Fibroblast of skin of abdomen (primary cell): ENCODE data around the gene TTL.
"Not testable (repeated sequence)": the region's sequence is repeated elsewhere in the genome, so short reads cannot be mapped to it uniquely, and the experiment has no call there.

Experiments
- DNase-seq: peaks from one replicate; pipeline ENCODE4 v3.0.0-alpha.2; 2013

Gene TTL

DNA sequence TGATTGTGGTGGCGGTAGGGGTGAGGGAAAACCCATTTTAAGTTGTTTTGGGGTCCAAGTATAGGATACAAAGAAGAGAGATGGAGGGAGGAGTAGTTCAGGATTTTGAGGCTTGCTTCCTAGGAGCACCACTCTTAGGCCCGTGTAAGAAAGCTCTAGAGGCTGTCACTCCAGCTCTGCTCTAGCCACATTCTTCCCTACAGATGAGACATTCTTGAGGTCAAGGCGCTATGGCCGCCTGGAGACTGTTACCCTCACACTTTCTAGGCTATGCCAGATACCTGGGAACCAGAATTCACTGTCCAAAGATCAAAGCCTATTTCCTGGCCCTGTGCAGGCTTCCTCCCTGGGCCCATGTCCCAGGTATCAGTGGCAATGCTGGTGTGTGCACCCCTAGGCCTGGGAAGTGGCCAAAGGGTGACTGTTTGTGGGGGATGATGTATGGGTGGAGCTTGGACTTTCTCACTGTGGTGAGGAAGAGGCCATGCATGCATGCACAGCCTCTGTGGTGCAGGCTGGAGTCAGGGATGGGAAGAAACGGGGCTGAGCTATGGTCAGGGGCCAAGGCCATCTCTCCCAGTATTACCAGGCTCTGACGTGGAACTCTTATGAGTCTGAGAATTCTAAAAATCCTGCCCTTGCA, 7.0 kb upstream of the TTL start:
- DNase-seq: peak; percentile 27

DNA sequence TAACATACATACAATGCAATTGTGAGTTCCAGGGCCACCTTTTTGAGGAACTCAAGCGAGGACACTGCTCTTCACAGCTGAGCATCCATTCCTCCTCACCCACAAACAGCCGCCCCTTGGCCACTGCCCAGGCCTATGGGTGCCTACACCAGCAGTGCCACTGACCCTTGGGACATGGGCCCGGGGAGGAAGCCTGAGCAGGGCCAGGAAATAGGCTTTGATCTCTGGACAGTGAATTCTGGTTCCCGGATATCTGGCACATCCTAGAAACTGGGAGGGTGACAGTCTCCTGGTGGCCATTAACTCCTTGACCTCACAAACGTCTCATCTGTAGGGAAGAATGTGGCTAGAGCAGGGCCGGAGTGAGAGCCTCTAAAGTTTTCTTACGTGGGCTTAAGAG, 5.5 kb upstream of the TTL start:
- DNase-seq: no peak

DNA sequence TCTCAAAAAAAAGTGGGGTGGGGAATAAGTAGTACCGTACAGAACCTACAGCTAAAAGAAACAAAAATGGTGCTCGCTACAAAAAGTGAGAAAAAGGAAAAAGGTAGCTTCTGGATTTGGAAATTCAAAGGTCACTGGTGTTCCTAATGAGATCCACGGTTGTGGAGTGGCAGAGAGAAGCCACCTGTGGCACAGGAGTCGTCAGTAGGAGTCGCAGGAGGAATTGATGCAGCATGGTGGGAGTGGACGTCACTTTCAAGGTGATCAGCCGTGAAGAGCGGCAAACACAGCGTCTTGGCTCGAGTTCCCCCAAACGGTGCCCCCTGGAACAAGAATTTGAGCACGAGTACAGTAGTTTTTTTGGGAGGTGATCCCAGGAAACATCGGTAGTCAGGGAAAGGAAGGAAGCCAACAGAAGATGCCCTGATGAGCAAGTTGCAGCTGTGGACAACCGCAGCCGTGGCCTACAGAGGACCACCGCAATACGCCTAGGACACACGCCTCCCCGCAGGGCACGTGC, 1.4 kb upstream of the TTL start:
- DNase-seq: no peak

DNA sequence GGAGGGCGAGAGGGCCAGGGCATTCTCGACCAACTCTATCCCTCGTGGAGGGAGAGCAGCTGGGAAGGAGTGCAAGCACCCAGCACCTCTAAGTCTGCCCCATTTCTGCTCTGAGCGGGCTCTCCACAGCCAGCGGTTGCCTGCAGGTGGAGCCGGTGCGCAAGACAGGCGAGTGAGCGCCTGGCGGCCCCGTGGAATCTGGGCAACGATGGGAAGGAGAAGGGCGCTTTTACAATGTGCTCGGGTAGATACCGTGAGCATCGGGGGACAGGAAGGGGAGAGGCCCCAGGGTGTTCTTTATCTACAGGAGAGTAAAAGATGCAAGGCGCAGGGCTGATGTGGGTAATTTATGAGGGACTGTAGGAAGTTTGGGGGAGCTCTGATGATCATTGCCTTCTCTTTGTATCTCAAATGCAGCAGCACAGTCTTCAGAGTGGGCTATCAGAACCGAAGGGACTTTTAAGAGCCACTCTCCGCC, 867 bp upstream of the TTL start:
- peak; percentile 74 for DNase-seq

DNA sequence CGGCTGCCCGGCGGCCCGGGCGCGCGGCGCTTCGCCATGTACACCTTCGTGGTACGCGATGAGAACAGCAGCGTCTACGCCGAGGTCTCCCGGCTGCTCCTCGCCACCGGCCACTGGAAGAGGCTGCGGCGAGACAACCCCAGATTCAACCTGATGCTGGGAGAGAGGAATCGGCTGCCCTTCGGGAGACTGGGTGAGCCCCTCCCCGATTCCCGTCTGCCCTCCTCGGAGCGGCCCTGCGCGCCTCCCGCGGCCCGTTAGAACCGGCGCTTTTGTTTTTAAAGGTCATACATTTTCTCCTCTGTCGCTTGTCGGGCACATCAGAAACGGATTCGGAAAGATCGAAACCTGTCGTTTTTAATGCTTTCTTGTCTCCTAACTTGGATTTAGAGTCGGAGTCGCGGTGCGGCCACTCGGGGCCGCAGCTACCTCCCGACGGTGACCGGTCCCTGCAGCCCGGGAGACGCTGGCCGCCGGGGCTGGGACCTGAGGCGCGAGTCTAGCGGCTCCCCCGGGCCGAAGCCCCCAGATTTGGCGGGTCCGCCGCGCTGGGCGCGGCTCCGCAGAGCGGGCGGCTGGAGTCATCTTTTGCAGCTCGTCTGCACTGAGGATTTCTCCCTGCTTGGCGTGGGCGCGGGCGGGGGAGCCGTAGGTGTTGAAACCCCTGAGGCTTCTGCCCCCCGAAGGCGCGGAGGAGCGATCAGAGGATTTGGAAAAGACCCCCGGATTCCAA, 519 bp downstream of the TTL start:
- DNase-seq: peak; percentile 37

DNA sequence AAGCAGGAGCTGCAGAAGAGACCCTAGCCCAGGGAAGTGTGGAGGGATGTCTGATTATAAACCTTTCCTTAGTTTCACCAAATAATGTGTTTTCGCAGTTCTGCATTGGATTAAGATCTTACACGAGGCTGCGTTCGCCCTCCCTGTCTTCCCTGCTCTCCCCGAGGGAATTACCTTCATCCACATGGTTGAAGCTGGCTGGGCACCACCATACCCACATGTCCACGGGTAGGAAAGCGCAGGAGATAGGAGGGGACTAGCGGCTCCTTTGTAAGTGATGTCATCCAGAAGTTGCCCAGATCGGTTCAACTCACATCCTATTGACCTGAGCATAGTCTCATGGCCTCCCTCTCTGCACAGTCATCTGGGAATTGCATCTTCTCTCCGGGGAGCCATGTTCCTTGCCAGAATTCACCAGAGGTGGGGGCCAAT, 1.1 kb downstream of the TTL start:
- DNase-seq: peak; percentile 38

DNA sequence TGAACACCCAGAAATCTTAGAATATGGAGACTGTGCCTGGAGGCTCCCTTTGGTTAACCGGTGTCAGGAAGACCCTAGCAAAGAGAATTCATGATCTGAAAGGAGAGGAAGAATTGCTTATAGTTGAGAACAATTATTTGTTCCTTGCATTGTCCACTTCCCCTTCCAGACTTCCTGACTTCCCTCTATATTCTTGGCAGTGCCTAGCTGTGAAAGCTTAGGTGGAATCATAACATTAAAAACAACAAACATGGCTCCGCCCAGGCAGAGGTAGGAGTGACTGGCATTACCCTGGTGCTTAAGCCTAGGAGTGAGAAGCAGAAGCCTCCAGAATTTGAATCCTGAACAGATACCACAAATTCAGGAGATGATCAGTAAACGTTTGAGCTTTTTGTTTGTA, 1.9 kb downstream of the TTL start:
- no peak for DNase-seq

DNA sequence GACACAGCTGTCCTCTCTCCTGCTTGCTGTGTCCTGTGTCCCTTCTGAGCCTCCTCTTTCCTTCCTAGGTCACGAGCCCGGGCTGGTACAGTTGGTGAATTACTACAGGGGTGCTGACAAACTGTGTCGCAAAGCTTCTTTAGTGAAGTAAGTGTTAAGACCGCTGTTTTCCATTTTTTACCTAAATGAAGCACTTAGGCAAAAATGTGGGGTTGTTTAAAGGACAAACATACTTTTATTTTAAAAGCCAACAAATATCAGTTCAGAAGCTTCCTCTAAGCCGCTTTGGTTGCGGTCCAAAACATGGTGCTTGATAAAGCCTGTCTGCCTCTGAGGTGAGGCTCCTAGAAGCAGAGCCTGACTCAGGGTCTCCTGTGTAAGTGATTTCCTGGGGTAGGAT, 3.9 kb downstream of the TTL start:
- no peak for DNase-seq

DNA sequence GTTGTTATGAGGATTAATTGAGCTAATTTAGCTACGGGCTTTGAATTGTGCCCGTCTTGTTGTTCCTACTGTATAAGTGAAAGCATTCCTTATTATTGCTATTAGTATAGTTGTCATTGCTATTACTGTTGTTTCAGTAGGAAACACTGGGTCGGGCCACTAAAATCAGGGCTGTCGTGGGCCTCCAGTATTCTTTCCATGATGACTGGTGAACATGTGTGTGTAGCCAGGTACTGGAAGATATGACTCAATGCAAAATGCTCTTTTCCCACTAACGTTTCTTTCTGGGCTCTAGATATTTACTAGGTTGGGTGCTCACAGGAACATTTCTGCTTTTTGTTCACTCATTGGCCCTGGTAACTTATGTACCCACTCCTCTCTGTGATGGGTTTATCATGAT, 4.9 kb downstream of the TTL start:
- no peak for DNase-seq

DNA sequence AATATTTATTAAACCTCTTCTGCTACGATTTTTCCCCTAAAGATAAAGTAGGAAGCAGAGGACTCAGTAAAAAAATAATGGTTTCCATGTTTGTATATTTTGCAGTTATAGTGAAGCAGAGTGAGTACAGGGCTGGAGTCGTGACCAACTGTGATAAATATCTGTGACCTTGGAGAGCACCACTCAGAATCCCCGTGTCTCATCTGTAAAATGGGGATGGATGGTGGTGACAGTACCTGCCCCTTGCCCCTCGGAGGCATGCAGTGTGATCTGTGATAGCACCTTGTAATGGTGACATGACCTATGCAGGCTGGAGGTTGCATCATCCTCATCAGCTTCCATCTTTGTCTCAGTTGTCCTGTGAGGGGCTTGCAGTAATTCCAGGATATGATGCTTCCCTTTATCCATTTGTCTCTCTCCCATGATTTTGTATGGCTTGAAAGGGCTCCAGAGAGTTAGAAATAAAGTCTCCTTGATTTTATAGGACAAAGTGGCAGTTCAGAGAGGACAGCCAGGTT, 5.5 kb downstream of the TTL start:
- no peak for DNase-seq

DNA sequence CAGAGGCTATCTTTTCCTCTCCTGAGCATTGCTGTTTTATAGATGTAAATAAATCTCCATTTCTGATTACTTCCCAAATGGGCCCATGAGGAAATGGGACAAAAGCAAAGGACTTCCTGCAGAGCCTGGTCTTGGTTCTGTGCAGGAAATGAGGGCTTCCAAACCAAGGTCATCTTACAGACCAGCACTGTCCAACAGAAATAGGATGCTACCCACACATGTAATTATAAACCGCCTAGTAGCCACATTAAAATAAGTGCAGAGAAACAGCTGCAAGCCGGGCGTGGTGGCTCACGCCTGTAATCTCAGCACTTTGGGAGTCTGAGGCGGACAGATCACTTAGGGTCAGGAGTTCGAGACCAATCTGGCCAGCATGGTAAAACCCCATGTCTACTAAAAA, 6.2 kb downstream of the TTL start:
- DNase-seq: no peak

DNA sequence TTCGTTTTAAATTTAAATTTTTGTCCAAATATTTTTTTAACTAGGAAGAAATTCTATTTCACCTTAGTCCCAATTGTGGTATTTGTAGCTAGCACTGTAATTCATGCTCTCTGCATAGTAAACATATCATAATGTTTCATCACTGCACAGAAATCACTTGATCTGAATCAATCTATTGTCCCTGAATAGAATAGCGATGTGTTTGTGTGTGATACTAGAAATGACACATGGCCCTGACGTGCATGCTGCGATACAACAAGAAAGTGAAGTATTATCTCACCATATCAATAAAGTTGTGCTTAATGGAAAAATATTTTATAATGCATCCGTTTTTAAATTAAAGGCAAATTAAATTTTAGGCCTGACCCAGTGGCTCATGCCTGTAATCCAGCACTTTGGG, 10.0 kb downstream of the TTL start:
- no peak for DNase-seq

DNA sequence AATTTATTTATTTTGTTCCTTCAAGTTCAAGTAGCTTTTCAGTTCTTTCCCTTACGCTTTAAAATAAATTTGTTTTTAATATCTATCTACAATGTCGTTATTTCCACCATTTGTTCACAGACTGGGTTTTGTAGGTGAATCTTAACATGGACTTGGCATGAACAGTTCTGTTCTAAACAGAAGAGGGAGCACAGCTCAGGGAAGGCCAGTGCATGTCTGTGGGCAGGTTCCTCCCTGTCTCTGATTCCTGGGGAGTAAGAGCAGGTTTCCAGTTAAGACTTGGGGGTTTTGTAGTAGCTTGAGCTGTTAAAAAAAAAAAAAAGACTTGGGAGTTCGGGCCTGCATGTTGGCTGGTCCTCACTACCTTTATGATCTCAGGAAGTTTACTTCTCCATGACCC, 11.1 kb downstream of the TTL start:
- no peak for DNase-seq

DNA sequence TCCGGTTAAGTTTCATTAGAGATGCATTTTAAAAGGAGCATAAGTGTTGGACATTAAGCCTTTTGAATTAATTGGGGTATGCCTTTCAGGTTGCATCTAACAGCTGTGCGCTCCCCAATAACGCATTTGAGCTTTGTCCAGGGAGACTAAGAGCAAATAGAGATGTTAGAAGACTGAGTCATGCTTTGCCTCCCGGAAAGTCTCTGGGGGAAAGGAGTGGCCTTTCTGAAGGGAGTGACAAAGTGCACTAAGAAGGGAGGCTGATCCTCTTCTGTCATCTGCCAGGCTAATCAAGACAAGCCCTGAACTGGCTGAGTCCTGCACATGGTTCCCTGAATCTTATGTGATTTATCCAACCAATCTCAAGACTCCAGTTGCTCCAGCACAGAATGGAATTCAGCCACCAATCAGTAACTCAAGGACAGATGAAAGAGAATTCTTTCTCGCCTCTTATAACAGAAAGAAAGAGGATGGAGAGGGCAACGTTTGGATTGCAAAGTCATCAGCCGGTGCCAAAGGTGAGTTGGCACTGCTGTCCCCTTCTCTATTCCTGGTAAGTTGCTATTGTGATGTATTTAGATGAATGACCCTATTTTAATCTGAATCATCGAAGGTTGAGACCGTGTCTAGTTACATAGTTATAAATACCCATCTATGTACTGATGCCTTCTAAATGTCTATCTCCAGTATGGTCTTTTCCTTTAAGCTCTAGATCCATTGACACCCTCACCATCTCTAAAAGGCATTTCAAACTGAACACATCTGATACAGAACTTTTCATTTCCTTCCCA, 12.1 kb downstream of the TTL start:
- DNase-seq: peak; percentile 69

DNA sequence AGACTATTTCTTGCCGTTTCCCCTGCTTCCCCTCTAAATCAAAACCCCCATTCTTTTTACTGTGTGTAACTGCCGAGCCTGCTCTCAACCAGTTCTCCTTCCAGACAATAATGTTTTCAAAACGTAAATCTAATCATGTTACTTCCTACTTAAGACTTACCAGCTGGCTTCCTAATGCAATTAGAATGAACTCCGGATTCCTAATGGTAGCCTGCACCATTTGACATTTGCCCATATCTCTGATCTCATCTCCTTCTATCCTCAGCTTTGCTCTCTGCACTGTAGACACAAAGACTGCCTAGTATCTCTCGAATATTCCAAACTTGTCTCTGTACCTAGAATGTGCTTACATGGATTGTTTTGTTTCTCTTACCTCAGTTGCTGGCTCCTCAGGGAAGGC, 12.9 kb downstream of the TTL start:
- DNase-seq: no peak

DNA sequence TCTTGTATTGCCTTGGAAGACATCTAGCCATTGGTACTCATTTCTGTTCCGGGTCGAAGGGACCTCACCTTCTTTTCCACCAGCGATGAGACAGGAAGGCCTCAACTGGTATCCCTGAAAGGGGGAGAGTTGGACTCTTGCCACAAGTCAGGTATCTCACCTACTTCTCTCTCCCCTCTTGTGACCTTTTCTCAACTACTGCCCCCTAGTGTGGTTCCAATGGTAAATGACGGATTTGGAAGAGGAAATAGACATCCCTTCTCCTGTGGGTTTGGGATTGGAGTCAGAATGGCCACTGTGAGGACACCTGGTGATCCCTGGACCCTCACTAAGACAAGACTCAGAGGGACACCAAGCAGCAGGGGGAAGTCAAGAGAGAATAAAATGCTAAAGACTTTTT, 13.9 kb downstream of the TTL start:
- DNase-seq: not testable (repeated sequence)

DNA sequence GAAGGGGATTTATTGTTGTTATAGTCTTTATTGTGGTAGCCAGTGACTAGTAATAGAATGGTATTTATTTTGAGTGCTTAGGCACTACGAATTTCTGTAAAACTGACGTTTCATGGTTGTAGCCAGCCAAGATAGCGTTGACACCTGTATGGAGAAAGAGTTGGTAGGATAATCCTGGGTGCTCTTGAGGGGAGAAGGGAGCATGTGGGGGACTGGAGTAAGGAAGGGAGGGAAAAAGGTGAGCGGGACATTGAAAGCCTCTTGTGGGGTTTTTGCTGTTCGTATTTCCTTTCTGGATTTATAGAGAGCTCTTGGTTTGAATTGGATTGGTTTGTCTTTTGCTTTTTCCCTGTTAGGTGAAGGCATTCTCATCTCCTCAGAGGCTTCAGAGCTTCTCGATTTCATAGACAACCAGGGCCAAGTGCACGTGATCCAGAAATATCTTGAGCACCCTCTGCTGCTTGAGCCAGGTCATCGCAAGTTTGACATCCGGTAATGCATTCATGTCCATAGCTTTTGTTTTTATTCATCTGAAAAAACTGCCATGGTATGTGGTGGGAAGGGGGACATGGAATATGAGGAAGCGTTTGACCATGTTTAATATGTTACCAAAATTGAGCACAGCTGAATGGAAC, 19.0 kb downstream of the TTL start:
- DNase-seq: peak; percentile 39

DNA sequence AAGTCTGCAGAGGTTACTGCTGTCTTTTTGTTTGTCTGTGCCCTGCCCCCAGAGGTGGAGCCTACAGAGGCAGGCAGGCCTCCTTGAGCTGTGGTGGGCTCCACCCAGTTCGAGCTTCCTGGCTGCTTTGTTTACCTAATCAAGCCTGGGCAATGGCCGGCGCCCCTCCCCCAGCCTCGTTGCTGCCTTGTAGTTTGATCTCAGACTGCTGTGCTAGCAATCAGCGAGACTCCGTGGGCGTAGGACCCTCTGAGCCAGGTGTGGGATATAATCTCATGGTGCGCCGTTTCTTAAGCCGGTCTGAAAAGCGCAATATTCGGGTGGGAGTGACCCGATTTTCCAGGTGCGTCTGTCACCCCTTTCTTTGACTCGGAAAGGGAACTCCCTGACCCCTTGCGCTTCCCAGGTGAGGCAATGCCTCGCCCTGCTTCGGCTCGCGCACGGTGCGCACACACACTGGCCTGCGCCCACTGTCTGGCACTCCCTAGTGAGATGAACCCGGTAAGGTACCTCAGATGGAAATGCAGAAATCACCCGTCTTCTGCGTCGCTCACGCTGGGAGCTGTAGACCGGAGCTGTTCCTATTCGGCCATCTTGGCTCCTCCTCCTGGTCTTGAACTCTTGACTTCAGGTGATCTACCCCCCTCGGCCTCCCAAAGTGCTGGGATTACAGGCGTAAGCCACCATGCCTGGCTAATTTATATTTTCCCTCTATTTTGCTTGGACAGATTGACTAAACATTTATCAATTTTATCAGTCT, 27.5 kb downstream of the TTL start:
- DNase-seq: not testable (repeated sequence)

DNA sequence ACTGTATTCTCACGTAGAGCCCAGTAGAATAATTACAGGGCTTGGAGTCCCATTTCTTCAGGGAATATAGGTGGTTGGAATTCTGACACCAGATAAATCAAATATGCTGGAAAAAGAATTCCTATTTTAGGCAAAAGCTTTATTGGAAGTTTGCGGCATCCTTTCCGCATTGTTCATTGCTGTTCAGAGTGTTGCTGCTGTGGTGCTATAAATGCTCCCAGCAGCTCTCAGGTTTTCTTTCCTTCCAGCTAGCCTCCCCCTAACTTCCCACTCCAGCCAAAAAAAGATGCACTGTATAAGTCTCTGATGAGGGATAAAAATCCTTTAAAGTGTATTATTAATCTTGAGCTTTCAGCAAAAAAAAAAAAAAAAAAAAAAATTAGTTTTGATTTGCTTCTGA, 34.8 kb downstream of the TTL start:
- DNase-seq: no peak

DNA sequence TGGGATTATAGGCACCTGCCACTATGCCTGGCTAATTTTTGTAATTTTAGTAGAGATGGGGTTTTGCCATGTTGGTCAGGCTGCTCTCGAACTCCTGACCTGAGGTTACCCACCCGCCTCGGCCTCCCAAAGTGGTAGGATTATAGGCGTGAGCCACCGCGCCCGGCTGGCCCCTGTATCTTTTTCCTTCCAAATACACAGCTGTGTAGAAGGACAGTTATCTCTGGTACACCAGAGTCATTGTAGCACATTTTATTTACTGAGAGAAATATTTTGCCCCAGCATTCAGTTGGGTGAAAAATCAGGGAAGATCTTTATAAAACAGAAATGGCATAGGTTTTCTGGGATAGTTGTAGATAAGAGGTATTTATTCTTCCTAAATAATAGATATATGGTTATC, 36.9 kb downstream of the TTL start:
- no peak for DNase-seq

DNA sequence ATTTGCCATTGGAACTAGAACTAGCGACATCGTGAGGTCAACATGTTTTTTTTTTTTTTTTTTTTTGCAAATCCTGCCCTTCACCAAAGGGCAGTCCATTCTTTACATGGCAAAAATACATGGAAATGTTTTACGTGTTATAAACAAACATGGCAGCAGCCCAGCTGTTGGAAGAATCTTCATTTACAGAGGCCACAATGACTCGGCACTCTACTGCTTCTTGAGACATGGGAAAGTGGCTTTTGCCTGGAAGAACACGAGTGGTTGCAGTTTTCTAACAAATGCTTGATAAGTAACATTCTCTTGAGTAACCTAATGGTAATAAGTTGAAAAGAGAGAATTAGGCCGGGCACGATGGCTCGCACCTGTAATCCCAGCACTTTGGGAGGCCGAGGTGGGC, 37.5 kb downstream of the TTL start:
- DNase-seq: no peak

DNA sequence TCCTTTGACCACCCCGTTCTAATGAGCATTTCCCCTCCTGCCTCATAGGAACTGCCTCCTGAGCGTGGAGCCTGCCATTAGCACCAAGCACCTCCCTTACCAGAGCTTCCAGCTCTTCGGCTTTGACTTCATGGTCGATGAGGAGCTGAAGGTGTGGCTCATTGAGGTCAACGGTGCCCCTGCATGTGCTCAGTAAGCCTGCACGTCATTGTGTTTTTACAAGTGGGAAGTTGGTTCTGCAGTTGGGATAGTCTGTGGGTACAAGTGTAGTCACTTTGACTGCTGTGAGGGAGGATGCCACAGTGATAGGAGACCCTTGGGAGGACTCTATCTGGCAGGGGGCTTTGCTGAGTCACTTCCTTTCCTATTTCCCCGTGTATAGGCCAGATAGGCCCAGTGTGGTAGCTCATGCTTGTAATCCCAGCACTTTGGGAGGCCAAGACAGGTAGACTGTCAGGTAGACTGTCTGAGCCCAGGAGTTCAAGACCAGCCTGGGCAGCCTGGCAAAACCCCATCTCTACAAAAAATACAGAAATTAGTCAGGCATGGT, 38.4 kb downstream of the TTL start:
- DNase-seq: no peak
